Gastroesophageal sphincter (tissue), 4 donors: ENCODE results near the gene NEUROG1. TPM values are rescaled to one million over a fixed set of nuclear protein-coding genes. Genes with fewer than 3 reads are reported as not detected.
A peak's percentile ranks its signal among the peaks of the same experiment; 100 is the strongest.

Experiments used
- ATAC-seq: fragments of 150-250 bp; one replicate; pipeline ENCODE4 v1.9.1; 2016; ENCODE audit warnings: mild to moderate bottlenecking, moderate library complexity
- H3K27ac ChIP-seq, 4 donors: fragments of 200-600 bp; sonication (generic) in 3 of 4; 1 replicate in 3 of 4; 2 replicates in 1 of 4; pipeline ENCODE4 v1.5.1; 2016 to 2019
- H3K27me3 ChIP-seq: fragments of 200-600 bp; sonication (generic); one replicate; pipeline ENCODE4 v1.5.1; 2019
- H3K36me3 ChIP-seq, 2 donors: fragments of 200-600 bp; sonication (generic); one replicate each; pipeline ENCODE4 v1.5.1; 2019; ENCODE audit warnings: control low read depth in 1 of 2
- H3K4me1 ChIP-seq, 3 donors: fragments of 200-600 bp; sonication (generic); 1 replicate in 2 of 3; 2 replicates in 1 of 3; pipeline ENCODE4 v1.5.1; 2016 to 2019; ENCODE audit warnings: control low read depth in 2 of 3
- H3K4me3 ChIP-seq, 2 donors: fragments of 200-600 bp; sonication (generic); one replicate each; pipeline ENCODE4 v1.5.1; 2019; ENCODE audit warnings: mild to moderate bottlenecking in 1 of 2, moderate library complexity in 1 of 2
- H3K9me3 ChIP-seq, 3 donors: fragments of 200-600 bp; sonication (generic); one replicate each; pipeline ENCODE4 v1.5.1; 2017 to 2019; ENCODE audit warnings: control low read depth in 2 of 3
- CTCF ChIP-seq, 4 experiments: fragments of 200-600 bp in 2 of 4; fragments of 450-650 bp in 2 of 4; sonication (generic) in 1 of 4; IDR thresholded peaks; one replicate each; pipeline ENCODE4 v1.5.1; 2017 to 2019; ENCODE audit warnings: antibody characterized with exemption in 4 of 4, mild to moderate bottlenecking in 2 of 4, moderate library complexity in 2 of 4
- EP300 ChIP-seq: sonication (generic); formaldehyde crosslinking; IDR thresholded peaks from one replicate; pipeline ENCODE4 v1.6.1; 2017; ENCODE audit warnings: antibody characterized with exemption, mild to moderate bottlenecking
- POLR2A ChIP-seq, 2 donors: fragments of 450-650 bp; IDR thresholded peaks; one replicate each; pipeline ENCODE4 v1.6.1; 2017; ENCODE audit warnings: antibody characterized with exemption in 2 of 2, mild to moderate bottlenecking in 2 of 2, moderate library complexity in 1 of 2
- POLR2AphosphoS5 ChIP-seq: sonication (generic); formaldehyde crosslinking; IDR thresholded peaks from one replicate; pipeline ENCODE4 v1.6.1; 2017; ENCODE audit warnings: antibody characterized with exemption
- WGBS, 2 donors: methylation state at CpG; one replicate each; pipeline ENCODE4 v1.1.5; 2018; ENCODE audit warnings: low coverage in 1 of 2; 5-methylcytosine and 5-hydroxymethylcytosine counted together
- total RNA-seq, 4 donors: library from RNA; depleted of rRNA; stranded (reverse); fragments of >200 nt; gene quantifications; one replicate each; pipeline ENCODE4 v1.1.0, GENCODE V29; 2016

Gene NEUROG1
- total RNA-seq, 4 donors from 2014 or later, result not detected

GRCh38 chr5:135556620-135557019 is 20.9 kb upstream of the NEUROG1 start:
- Histone ChIP-seq H3K4me3 (no peak overlapping the region), H3K4me1 (peaks cover 0 to 7% (median 0%) of the 10 kb centered on the region in 3 donors), H3K27me3 (peaks cover 81% of the 10 kb centered on the region), H3K27ac (no peak overlapping the region), H3K36me3 (no peaks in the 10 kb centered on the region), H3K9me3 (no peaks in the 10 kb centered on the region)
- WGBS, 2 donors, result 78 to 86% methylated on average over 7 of the region's 7 CpGs
- no peak for ATAC-seq
- no peak for TF ChIP-seq POLR2A (IDR thresholded peaks at IDR 0.05)
- TF ChIP-seq EP300, result no peak
- TF ChIP-seq POLR2AphosphoS5, result no peak
- no peak for TF ChIP-seq CTCF (IDR thresholded peaks at IDR 0.05)

GRCh38 chr5:135555530-135555929 is 19.8 kb upstream of the NEUROG1 start:
- Histone ChIP-seq H3K36me3 (no peaks in the 10 kb centered on the region), H3K4me1 (peaks cover 0 to under 1% (median 0%) of the 10 kb centered on the region in 3 donors), H3K9me3 (no peaks in the 10 kb centered on the region), H3K27ac (no peak overlapping the region), H3K27me3 (peaks cover 79% of the 10 kb centered on the region), H3K4me3 (no peak overlapping the region)
- ATAC-seq, result no peak
- 62% methylated on average over 2 of the region's 2 CpGs; no CpG with 5 or more reads in 1 of the 2 donors for WGBS, 2 donors
- no peak for TF ChIP-seq POLR2AphosphoS5
- TF ChIP-seq POLR2A (IDR thresholded peaks at IDR 0.05), result no peak
- TF ChIP-seq EP300, result no peak
- TF ChIP-seq CTCF (IDR thresholded peaks at IDR 0.05), result no peak

- Histone ChIP-seq H3K4me1 (no peaks in the 10 kb centered on the region), H3K36me3 (no peaks in the 10 kb centered on the region), H3K27ac (no peak overlapping the region), H3K9me3 (no peaks in the 10 kb centered on the region), H3K4me3 (no peak overlapping the region), H3K27me3 (peaks cover 78% of the 10 kb centered on the region)
- 19 to 28% methylated on average over 4 of the region's 8 CpGs for WGBS, 2 donors
- TF ChIP-seq CTCF (IDR thresholded peaks at IDR 0.05), result peak in 1 of 4 experiments; percentile 18
- no peak for TF ChIP-seq POLR2AphosphoS5
- no peak for ATAC-seq
Measured at GRCh38 chr5:135553688-135554462, 18.1 kb upstream of the NEUROG1 start.

- TF ChIP-seq EP300, result no peak
- peak; percentile 67 to 90 (median 86) for TF ChIP-seq CTCF (IDR thresholded peaks at IDR 0.05)
- no peak for TF ChIP-seq POLR2AphosphoS5
- no peak for TF ChIP-seq POLR2A (IDR thresholded peaks at IDR 0.05)
- H3K27ac ChIP-seq, result no peak overlapping the region
- 36 to 37% methylated on average over 11 to 13 of the region's 15 CpGs for WGBS, 2 donors
- H3K36me3 ChIP-seq, result no peaks in the 10 kb centered on the region
- H3K4me1 ChIP-seq, result no peaks in the 10 kb centered on the region
- H3K9me3 ChIP-seq, result no peaks in the 10 kb centered on the region
- no peak overlapping the region for H3K4me3 ChIP-seq
- H3K27me3 ChIP-seq, result peaks cover 83% of the 10 kb centered on the region
- peak; percentile 64 for ATAC-seq
Measured at GRCh38 chr5:135551593-135552447, 16.1 kb upstream of the NEUROG1 start.
